Measurements from ENCODE around the gene GMPR2.
"Not testable (repeated sequence)": the region's sequence is repeated elsewhere in the genome, so short reads cannot be mapped to it uniquely, and the experiment has no call there.

Gene GMPR2

GRCh38 chr14:24238123-24238522 is 5.4 kb downstream of the GMPR2 start:
- Mint-ChIP-seq H3K4me1 (peaks cover 44% of the 10 kb centered on the region), H3K27me3 (ENCODE audit: low read depth) (no peaks in the 10 kb centered on the region), H3K9me3 (no peaks in the 10 kb centered on the region), H3K27ac (no peak overlapping the region), H3K36me3 (ENCODE audit: low read depth) (peaks cover 59% of the 10 kb centered on the region), H3K4me3 (peak overlapping the region; percentile 15 to 99 (median 55))
- no peak for TF ChIP-seq CTCF (IDR thresholded peaks at IDR 0.05; ENCODE audit: unreplicated experiment in 3 of 3)

GRCh38 chr14:24238527-24239037 is 5.9 kb downstream of the GMPR2 start:
- H3K27ac Mint-ChIP-seq, result no peak overlapping the region
- H3K4me3 Mint-ChIP-seq, result peak overlapping the region; percentile 20 to 99 (median 55)
- H3K9me3 Mint-ChIP-seq, result no peaks in the 10 kb centered on the region
- H3K27me3 Mint-ChIP-seq (ENCODE audit: low read depth), result no peaks in the 10 kb centered on the region
- peaks cover 59% of the 10 kb centered on the region for H3K36me3 Mint-ChIP-seq (ENCODE audit: low read depth)
- TF ChIP-seq CTCF (IDR thresholded peaks at IDR 0.05; ENCODE audit: unreplicated experiment in 3 of 3), result no peak
- peaks cover 43% of the 10 kb centered on the region for H3K4me1 Mint-ChIP-seq

GRCh38 chr14:24240110-24240918 is 7.6 kb downstream of the GMPR2 start:
- Mint-ChIP-seq H3K36me3 (ENCODE audit: low read depth) (peaks cover 50% of the 10 kb centered on the region), H3K4me1 (peaks cover 39% of the 10 kb centered on the region), H3K27ac (peak overlapping the region in 2 of 3 experiments; percentile 37 to 42), H3K4me3 (peak overlapping the region; percentile 89 to 99 (median 91)), H3K9me3 (no peaks in the 10 kb centered on the region), H3K27me3 (ENCODE audit: low read depth) (no peaks in the 10 kb centered on the region)
- TF ChIP-seq CTCF (IDR thresholded peaks at IDR 0.05; ENCODE audit: unreplicated experiment in 3 of 3), result no peak

GRCh38 chr14:24241829-24242443 is 9.2 kb downstream of the GMPR2 start:
- peak overlapping the region; percentile 99 to 100 (median 99) for H3K27ac Mint-ChIP-seq
- peaks cover 35% of the 10 kb centered on the region for H3K36me3 Mint-ChIP-seq (ENCODE audit: low read depth)
- peak; percentile 41 to 59 (median 42) for TF ChIP-seq CTCF (IDR thresholded peaks at IDR 0.05; ENCODE audit: unreplicated experiment in 3 of 3)
- no peaks in the 10 kb centered on the region for H3K27me3 Mint-ChIP-seq (ENCODE audit: low read depth)
- peaks cover 39% of the 10 kb centered on the region for H3K4me1 Mint-ChIP-seq
- no peaks in the 10 kb centered on the region for H3K9me3 Mint-ChIP-seq
- H3K4me3 Mint-ChIP-seq, result peak overlapping the region; percentile 89 to 99 (median 91)

- peak overlapping the region; percentile 89 to 99 (median 91) for H3K4me3 Mint-ChIP-seq
- no peak for TF ChIP-seq CTCF (IDR thresholded peaks at IDR 0.05; ENCODE audit: unreplicated experiment in 3 of 3)
- no peaks in the 10 kb centered on the region for H3K27me3 Mint-ChIP-seq (ENCODE audit: low read depth)
- peaks cover 39% of the 10 kb centered on the region for H3K4me1 Mint-ChIP-seq
- no peaks in the 10 kb centered on the region for H3K9me3 Mint-ChIP-seq
- H3K27ac Mint-ChIP-seq, result peak overlapping the region; percentile 99 to 100 (median 99)
- peaks cover 21% of the 10 kb centered on the region for H3K36me3 Mint-ChIP-seq (ENCODE audit: low read depth)
Observed at GRCh38 chr14:24243336-24243836, 10.7 kb downstream of the GMPR2 start.

- Mint-ChIP-seq H3K4me1 (peaks cover 21% of the 10 kb centered on the region), H3K4me3 (peak overlapping the region in 1 of 3 experiments; percentile 77), H3K27ac (peak overlapping the region in 1 of 3 experiments; percentile 68)
- not testable (repeated sequence) for H3K36me3 Mint-ChIP-seq (ENCODE audit: low read depth); H3K9me3 Mint-ChIP-seq; H3K27me3 Mint-ChIP-seq (ENCODE audit: low read depth)
Observed at GRCh38 chr14:24245350-24245749, 12.6 kb downstream of the GMPR2 start.

All from nephron (organoid).